GM19452 (cell line): ENCODE measurements around the gene EYS.
"Not testable (repeated sequence)": the region's sequence is repeated elsewhere in the genome, so short reads cannot be mapped to it uniquely, and the experiment has no call there.

ENCODE experiments used
- ATAC-seq: cut with Tn5 transposase; IDR thresholded peaks from one replicate; pipeline ENCODE4 v1.9.1; 2021; ENCODE audit not compliant: unreplicated experiment

The EYS gene

DNA sequence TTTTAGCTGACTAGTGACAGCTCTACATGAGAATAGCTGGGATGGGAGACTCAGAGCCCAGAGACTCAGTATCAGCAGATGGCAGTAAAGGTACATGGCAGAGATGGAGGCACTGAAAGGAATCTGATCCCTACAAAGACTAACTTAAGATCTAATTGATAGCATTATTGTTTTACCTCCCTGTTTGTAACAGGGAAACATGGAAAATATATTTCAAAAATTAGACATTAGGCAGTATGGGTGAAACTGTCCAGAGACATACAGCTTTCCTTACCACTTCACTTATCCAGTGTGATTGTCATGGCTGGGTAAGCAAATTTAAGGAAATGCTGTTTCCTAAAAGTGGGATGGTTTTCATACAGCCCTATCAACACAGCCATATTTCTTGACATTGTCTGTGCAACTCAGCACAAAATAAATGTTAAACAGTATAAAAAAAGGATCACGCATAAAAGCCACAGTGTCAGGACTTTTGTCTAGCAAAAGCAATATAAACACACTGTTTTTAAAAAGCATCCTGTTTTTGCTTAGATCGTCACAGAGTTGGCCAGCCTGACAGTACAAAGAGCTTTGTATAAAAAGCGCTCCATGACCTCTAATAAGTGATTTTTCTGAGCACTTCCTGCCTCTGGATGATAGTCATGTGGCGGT lies 1694.5 kb downstream of the EYS start:
- no peak for ATAC-seq

DNA sequence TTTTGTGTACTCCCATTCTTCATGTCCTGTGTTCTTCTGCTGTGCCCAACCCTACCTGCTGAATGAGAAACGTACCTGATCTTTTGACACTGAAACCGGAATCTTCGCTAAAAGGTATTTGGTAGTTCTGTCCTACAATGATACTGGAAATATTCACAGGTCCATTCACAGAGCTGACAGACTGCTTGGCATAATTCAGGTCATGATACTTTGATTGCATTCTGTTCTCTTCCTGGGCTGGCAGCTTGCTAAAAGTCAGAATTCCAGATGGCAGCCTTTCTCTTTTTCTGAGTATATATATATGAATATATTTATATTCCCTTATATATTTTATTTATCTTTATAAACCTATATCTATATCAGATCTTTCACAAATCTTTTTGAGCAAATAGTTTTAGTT lies 1696.4 kb downstream of the EYS start:
- ATAC-seq = no peak

DNA sequence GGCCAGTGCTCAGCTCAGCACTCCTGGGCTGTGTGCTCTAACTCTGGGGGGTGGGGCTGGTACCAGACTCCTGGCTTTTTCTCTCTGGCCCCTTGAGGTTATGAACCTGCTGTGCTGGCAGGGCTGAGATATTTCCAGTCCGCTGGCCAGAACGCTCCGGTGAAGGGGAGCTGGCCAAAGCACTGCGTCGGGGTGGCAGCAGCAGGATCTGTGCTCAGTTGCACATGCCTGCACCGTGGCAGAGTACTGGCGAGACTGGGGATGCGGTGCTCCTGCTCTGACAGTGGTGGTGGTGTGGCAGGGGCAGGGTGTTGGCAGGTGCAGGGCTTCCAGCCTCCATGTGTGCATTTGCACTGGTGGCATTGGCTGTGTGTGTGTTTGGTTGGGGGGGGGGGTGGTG lies 1697.0 kb downstream of the EYS start:
- ATAC-seq = no peak

DNA sequence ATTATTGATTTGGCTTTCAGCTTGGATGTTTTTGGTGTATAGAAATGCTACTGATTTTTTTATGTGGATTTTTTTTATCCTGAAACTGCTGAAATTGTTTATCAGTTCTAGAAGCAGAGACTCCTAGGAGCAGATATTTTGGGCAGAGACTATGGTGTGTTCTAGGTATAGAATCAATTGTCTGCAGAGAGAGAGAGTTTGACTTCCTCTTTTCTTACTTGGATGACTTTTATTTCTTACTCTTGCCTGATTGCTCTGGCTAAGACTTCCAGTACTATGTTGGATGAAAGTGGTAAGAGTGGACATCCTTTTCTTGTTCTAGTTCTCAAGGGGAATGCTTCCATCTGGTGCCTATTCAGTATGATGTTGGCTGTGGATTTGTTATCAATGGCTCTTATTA lies 1700.8 kb downstream of the EYS start:
- ATAC-seq = no peak

DNA sequence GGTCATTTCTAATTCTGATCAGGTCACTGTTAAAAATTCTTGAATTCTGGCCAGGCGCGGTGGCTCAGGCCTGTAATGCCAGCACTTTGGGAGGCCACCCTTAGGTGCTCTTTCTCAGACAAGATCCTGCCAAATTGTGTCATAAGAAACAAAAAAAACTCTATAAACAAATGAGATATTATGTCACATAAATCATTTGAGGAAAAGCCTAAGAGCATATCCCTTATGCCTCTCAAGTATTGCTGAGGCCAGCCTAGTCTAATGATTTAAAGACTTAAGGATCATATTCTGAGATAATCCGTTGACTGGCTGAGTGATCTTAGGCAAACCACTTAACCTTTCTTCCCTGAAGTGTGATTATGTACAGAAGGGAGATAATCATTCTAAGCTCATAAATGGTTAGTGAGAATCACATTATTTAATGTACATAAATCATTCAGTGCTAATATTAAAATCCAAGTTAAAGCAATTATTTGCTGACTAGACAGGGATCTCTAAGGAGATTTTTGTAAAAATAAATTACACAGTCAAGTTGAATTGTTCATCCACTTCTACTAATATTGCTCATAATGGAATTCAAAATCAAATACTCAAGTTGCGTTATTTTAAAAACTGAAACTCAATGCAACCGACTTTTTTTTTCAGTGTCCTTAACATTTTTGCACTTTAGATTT lies 1706.1 kb downstream of the EYS start:
- ATAC-seq = no peak

DNA sequence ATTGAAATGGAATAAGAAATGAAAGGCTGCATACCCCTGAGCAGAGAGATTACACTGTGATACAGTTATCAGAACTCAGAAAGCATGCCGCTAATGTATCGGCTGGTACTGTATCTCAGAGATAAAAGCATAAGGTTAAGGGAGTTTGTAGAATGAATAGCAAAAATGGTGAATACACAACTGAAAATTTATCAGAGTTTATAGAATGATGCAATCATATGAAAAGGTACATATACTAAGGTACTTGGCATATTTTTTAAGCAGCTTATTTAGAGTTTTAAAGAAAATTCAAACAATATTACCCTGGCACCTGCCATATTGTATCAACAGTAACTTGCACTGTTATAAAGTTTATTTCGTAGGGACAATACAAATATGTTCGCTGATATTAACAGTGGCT lies 1707.4 kb downstream of the EYS start:
- no peak for ATAC-seq

DNA sequence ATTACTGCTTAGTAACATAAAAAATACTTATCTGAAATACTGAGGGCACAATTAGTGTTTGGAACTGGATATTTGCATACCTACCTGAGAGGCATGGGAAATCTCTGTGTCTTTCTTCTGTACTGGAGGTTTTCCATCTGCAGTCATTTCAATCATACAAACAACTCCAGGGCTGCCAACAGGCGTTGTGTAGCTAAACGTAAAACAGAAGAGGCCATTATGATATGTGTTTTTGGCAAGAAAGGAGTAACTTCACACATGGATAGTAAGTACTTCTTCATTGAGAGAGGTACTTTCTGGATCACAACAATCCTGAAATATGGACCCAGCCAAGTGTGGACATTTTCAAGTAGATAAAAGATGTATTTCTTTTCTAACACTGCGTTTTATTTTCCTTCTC lies 1708.0 kb downstream of the EYS start:
- ATAC-seq = no peak

DNA sequence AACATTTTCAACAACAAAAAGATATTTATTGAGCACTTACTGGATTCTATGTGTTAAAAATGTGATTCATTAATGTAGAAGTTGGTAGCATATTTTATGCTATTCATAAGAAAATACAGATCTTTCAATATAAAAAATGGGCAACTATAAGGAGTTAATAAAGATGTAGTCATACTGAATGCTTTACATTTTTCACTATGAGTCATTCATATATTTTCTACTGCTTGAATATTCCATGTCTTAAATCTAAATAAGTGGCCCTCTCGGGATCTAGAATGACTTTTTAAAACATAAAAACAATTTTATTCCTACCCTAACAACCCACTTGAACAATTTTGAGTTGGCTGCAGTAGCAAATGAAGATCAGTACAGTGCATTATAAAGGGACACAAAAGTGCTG lies 1709.3 kb downstream of the EYS start:
- ATAC-seq = no peak

DNA sequence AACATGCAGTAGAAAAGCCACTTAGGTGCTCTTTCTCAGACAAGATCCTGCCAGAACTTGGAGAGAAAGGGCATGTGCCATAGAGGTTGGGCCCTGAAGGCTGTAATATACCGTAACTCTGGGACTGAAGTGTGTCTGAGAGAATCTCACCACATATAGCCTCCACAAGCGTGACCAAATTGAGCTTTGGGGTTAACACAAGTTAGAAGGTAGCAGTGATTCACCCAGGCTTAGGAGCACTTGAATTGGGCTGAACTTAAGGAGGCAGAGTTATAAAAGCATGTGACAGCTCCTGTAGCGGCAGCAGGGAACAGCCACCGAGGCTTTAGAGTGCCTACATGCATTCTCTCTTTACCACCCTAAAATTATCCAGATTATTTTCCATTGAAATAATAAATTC lies 1709.8 kb downstream of the EYS start:
- no peak for ATAC-seq

DNA sequence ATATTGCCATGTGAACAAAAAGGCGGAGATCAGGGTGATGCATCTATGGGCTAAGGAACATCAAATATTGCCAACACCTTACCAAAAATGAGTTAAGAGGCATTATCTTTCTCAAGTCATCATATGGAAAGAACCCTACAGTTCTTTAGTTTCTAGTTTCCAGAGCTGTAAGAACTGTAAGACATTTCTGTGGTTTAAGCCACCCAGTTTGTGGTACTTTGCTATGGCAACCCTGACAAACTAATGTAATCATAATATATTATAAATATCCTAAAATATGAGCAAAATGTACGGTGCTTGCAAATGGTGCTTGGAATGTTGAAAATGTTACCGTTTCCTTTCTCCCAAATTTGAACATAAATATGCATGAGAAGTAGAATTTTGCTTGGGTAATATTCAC lies 1721.8 kb downstream of the EYS start:
- no peak for ATAC-seq

DNA sequence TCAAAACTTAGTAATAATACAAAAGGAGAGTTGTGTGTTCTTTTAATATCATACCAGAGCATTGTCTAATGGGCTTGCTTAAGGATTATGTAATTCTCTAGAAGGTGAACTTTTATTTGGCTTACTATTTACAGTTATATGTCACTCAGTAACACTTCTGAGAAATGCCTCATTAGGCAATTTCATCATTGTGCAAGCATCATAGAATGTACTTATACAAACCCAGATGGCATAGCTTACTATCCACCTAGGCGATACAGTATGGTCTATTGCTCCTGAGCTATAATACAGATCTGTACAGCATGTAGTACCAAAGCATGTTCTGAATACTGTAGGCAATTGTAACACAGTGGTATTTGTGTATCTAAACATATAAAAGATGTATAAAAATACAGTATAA lies 1731.3 kb downstream of the EYS start:
- ATAC-seq = no peak

DNA sequence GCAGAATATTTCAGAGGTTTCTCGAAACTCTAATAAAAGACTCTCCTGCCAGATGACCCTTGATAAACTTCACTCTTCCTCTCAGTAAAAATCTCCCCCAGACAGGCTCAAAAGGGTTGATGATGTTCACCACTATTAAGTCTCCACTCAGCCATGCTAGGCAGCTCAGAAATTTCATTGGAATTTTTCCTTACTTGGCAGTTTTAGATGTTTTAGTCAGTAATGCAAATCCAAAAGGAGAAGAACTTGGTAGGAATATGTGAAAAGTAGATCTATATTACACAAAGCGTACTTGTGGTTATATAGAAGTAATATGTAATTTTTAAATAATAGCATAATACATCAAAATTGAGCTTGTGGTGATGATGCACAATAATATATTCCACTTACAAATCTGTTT lies 1738.4 kb downstream of the EYS start:
- no peak for ATAC-seq

DNA sequence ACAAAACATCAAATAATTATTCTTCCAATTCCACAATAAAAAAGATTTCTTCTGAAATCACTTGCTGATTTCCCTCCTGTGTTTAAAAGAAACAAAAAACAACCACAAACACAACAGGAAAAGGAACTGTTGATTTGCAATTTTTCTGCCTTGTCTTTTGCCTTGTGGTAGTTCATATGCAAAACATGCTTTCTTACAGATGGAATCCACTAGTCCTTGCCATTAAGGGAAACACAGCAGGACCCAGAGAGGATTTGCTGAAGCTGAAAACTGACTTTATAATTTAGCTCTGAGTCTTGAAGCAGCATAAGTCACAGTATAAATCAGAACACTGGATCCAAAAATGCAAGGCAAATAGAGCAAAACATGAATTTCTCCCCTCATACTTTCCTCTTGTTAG lies 1742.7 kb downstream of the EYS start:
- no peak for ATAC-seq

DNA sequence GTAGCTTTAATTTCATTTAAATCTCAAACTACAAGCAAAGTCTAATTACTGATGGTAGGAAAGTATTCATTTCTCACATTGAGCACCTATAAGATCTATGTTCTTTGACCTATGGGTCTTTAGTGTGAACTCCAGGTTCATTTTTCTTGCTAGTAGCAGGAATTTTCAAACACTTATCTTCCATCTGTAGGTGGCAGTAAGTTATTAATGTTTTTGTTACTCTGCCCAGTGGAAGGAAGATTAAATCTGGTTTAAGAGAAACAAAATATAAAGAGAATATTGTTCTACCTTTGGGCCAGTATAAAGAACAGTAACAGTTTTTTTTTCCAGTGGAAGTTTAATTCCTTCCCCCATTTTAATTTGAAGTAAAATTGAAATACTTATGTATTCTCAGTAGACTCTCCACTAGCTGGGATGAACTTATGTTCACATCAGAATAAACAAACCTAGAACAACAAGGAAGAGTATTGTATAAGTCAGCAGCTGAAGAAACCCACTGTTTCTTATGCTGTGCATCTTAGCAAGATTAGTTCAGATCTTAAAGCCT lies 1743.2 kb downstream of the EYS start:
- no peak for ATAC-seq

DNA sequence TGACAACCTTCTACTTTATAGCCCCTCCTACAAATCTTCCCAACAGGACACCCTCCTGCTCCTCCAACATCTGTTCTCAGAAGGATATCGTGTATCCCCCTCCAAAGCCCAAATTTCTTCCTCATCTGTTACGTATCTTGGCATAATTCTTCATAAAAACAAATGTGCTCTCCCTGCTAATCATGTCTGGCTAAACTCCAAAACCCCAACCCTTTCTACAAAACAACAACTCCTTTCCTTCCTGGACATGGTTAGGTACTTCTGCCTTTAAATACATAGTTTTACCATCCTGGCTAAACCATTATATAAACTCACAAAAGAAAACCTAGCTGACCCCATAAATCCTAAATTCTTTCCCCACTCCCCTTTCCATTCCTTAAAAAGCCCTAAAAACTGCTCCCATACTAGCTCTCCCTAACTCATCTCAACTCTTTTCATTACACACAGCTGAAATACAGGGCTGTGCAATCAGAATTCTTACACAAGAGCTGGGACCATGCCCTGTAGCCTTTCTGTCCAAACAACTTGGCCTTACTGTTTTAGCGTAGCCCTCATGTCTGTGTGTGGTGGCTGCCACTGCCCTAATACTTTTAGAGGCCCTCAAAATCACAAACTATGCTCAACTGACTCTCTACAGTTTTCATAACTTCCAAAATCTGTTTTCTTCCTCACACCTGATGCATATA lies 1753.5 kb downstream of the EYS start:
- not testable (repeated sequence) for ATAC-seq

DNA sequence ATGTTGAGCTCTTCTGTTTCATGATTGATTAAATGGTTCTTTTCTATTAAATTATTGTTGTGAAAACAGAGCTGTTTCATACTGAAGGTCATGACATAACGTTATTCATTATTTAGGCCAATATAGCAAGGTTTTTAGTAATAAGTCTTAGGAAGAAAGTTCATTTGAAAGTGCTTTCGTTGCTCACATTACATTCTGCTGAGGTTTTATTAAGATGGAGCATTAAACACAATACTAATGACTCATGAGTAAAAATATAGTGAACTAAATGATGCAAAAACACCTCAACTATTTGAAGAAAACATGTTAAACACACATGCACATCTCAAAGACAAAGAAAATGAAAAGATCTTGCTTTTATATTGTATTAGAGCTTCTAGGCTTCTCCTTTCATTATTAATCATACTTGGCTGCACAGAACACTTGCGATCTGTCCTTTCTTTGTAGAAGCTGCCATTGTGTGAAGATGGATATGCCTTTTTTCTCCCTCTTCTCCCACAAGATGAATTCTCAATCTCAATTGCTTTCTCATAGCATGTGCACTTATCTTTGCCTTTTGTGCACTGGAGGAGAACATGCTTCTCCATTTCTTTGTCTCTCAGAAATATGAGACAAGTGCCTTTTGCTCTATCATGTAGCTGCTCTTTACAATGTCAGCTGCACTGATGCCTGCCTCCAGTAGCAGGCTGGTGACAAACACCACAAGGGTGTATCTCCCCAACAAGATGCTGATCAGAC lies 1759.1 kb downstream of the EYS start:
- no peak for ATAC-seq

DNA sequence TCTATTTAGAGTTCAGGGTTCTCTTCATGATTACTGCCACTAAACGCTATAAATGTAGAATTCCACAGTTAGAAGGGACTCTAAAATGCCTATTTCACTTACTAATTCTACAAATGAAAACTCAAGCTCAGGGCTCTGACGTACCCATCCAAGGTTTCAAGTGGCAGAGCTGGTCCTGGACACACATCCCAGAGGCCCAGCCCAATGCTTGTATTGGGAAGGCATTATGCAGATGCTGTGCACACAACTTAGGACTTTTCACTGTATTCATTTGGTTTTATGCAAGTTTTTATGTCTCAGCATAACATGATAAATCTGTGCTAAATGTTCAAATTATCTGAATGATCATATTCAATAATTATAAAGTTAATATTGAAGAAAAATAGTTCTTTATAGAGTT lies 1761.0 kb downstream of the EYS start:
- ATAC-seq = no peak

DNA sequence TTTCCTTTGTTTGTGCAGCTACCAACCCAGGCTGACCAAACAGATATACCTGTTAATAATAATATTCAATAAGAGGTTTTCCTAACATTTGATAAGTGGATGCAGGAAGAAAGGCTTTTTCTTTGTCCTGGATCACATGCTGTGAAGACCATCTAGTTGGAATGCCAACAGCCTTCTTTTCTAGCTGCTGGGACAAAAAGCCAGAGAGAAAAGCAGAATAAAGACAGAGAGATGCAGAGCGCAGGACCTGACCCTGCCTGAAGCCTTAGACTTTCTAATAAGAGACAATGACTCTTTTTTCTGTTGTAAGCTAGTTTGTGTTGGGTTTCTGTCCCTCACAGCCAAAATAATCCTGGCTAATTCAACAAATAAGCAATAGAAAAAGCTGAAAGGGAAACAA lies 1763.2 kb downstream of the EYS start:
- no peak for ATAC-seq

DNA sequence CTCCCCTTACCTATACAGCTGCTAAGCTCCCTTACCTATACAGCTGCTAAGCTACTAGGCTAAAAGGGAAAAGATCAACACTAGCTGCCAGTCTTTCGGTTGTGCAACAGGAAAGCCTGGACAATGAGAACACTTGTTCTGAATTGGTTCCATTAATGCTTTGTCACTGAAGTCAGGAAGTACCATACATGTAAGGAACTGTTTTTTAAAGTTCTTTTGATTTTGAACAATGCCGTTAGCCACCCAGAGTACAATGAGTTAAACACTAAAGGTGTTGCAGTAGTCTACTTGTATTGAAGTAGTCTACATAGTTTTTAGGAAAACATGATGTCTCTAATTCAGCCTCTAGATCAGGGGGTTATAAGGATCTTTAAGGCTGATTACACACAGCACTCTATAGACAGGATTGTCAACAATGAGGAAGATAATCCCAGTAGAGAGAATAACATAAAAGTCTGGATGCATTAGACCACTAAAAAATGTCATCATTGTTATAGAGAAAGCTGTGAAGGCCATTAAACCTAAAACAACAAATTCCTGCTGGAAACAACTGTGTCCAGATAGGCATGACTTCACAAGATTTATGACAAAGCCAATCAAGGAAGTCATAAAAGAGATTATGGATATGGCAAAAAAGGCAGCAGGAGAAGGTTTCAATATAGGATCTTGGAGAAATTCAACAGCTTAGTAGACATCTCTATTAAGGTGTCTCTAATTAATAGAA lies 1765.1 kb downstream of the EYS start:
- ATAC-seq = no peak

DNA sequence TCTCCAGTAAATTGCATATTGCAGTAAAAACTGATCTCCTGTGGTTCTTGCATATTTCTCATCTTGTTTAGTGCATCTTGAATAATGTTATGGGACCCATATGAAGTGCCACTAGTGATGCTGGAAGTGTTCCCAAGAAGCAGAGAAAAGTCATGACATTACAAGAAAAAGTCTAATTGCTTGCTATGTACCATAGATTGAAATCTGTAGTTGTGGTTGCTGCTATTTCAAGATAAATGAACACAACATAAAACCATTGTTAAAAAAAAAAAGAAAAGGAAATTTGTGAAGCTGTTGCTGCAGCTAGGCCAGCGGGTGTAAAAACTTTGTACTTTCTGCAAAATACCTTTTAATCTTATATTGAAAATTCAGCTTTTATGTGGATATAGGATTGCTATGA lies 1767.0 kb downstream of the EYS start:
- no peak for ATAC-seq

DNA sequence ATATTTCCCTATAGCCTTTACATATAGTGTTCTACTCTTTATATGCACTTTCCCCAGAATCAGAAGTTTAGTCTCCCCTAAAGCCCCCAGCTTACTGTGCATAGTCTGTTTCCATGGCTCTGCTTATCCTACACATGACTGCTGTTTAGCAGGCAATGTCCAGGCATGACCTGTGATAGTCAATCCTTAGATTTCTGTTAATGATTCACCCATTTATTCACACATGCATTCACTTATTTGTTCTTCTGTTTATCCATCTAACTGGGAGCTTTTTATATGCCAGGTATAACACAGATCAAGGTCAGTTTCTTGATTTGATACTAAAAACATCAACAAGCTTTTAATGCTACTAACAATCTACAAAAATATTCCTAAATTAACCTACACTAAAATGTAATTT lies 1770.6 kb downstream of the EYS start:
- no peak for ATAC-seq
